Tibial nerve (tissue), 3 donors: ENCODE data around the gene ACOT8.

Experiments used
- CTCF ChIP-seq, 5 experiments: fragments of 200-600 bp in 3 of 5; fragments of 450-650 bp in 2 of 5; sonication (generic) in 3 of 5; IDR thresholded peaks; one replicate each; pipeline ENCODE4 v1.5.1; 2016 to 2019; ENCODE audit warnings: antibody characterized with exemption in 5 of 5, mild to moderate bottlenecking in 3 of 5, moderate library complexity in 2 of 5
- POLR2A ChIP-seq, 2 donors: fragments of 450-650 bp; IDR thresholded peaks; one replicate each; pipeline ENCODE4 v1.6.1; 2017; ENCODE audit warnings: antibody characterized with exemption in 2 of 2, mild to moderate bottlenecking in 2 of 2, moderate library complexity in 2 of 2

GRCh38 chr20:45893831-45894230 lies 36.6 kb upstream of the ACOT8 start:
- TF ChIP-seq CTCF (IDR thresholded peaks at IDR 0.05), result no peak
- no peak for TF ChIP-seq POLR2A (IDR thresholded peaks at IDR 0.05)
